IMR-90 (cell line): ENCODE results near the gene LARGE2. TPM values are rescaled to one million over a fixed set of nuclear protein-coding genes. Genes with fewer than 3 reads are reported as not detected.

Source experiments
- ATAC-seq: fragments of 200-7000 bp; cut with Tn5 transposase; 2 replicates; pipeline ENCODE4 v1.9.1; 2020; ENCODE audit warnings: low read depth, mild to moderate bottlenecking, moderate library complexity
- BruUV-seq: library from RNA; stranded (reverse); fragments of 400-500 nt; replicated peaks from 2 replicates; lab custom pipeline; 2021; lab: Mats Ljungman, UMichigan
- CTCF ChIA-PET: fragments of 300-600 bp; formaldehyde crosslinking; extraction: SDS; loops from one replicate; lab custom pipeline; 2021; ENCODE audit warnings: antibody characterized with exemption; lab: Yijun Ruan, JAX
- POLR2A ChIA-PET: fragments of 300-600 bp; sonication (Branson Sonifier 250); formaldehyde crosslinking; loops from one replicate; lab custom pipeline; 2022; ENCODE audit warnings: antibody characterized with exemption; ENCODE audit not compliant: unreplicated experiment; lab: Charles Lee
- DNase-seq: peaks from one replicate; pipeline ENCODE4 v3.0.0; 2013
- H2AFZ ChIP-seq: replicated peaks from 2 replicates; pipeline ENCODE3; 2013; ENCODE audit warnings: low read length, mild to moderate bottlenecking; ENCODE audit not compliant: poor library complexity
- H2AK5ac ChIP-seq: 2 replicates; pipeline ENCODE4 v1.6.1; 2013; ENCODE audit warnings: low read depth, low read length, inconsistent platforms
- H2AK9ac ChIP-seq: replicated peaks from 2 replicates; pipeline ENCODE3; 2013; ENCODE audit warnings: mild to moderate bottlenecking, low read depth, low read length, moderate library complexity; ENCODE audit not compliant: poor library complexity
- H2BK120ac ChIP-seq: 2 replicates; pipeline ENCODE4 v1.6.1; 2013; ENCODE audit warnings: low read depth, low read length, inconsistent platforms
- H2BK15ac ChIP-seq: 3 replicates; pipeline ENCODE4 v1.6.1; 2013; ENCODE audit warnings: low read depth, low read length, inconsistent platforms
- H2BK20ac ChIP-seq: 2 replicates; pipeline ENCODE4 v1.6.1; 2013; ENCODE audit warnings: low read depth, mild to moderate bottlenecking, inconsistent platforms, low read length, moderate library complexity
- H2BK5ac ChIP-seq: 2 replicates; pipeline ENCODE4 v1.6.1; 2013; ENCODE audit warnings: mild to moderate bottlenecking, low read depth, low read length, inconsistent platforms; ENCODE audit not compliant: poor library complexity, severe bottlenecking
- H3K14ac ChIP-seq: replicated peaks from 2 replicates; pipeline ENCODE4 v1.6.1; 2013; ENCODE audit warnings: low read depth, low read length, inconsistent platforms
- H3K18ac ChIP-seq: 2 replicates; pipeline ENCODE4 v1.6.1; 2013; ENCODE audit warnings: low read depth, low read length, control low read depth
- H3K23ac ChIP-seq: 2 replicates; pipeline ENCODE4 v1.6.1; 2013; ENCODE audit warnings: low read depth, low read length, inconsistent platforms
- H3K27ac ChIP-seq: 2 replicates; pipeline ENCODE4 v1.5.1; 2013; ENCODE audit warnings: mild to moderate bottlenecking, control low read depth, low read length; ENCODE audit not compliant: insufficient read depth
- H3K27me3 ChIP-seq: 2 replicates; pipeline ENCODE4 v1.6.1; 2013; ENCODE audit warnings: low read length; ENCODE audit not compliant: control insufficient read depth, insufficient read depth
- H3K36me3 ChIP-seq: 2 replicates; pipeline ENCODE4 v1.6.1; 2013; ENCODE audit warnings: low read length, mixed read lengths; ENCODE audit not compliant: control insufficient read depth, insufficient read depth
- H3K4ac ChIP-seq: 2 replicates; pipeline ENCODE4 v1.6.1; 2013; ENCODE audit warnings: low read depth, low read length, inconsistent platforms
- H3K4me1 ChIP-seq: 2 replicates; pipeline ENCODE4 v1.6.1; 2013; ENCODE audit warnings: low read length, mixed read lengths; ENCODE audit not compliant: control insufficient read depth, insufficient read depth
- H3K4me2 ChIP-seq: 2 replicates; pipeline ENCODE4 v1.6.1; 2013; ENCODE audit warnings: low read depth, mild to moderate bottlenecking, control low read depth, low read length, moderate library complexity
- H3K4me3 ChIP-seq: 2 replicates; pipeline ENCODE4 v1.5.1; 2013; ENCODE audit warnings: low read depth, mild to moderate bottlenecking, control low read depth, low read length, moderate library complexity; ENCODE audit not compliant: insufficient read depth
- H3K56ac ChIP-seq: 2 replicates; pipeline ENCODE4 v1.6.1; 2013; ENCODE audit warnings: low read length, inconsistent platforms; ENCODE audit not compliant: insufficient read depth; ENCODE audit errors: extremely low read depth
- H3K79me1 ChIP-seq, 2 experiments: 2 replicates each; pipeline ENCODE4 v1.6.1; 2013; ENCODE audit warnings: low read length in 2 of 2, inconsistent platforms in 1 of 2, low read depth in 1 of 2
- H3K9ac ChIP-seq: 2 replicates; pipeline ENCODE4 v1.6.1; 2013; ENCODE audit warnings: low read depth, low read length, control low read depth
- H3K9me1 ChIP-seq: 2 replicates; pipeline ENCODE4 v1.6.1; 2013; ENCODE audit warnings: low read length, inconsistent platforms; ENCODE audit not compliant: insufficient read depth
- H3K9me3 ChIP-seq: 2 replicates; pipeline ENCODE4 v1.6.1; 2013; ENCODE audit warnings: low read length; ENCODE audit not compliant: control insufficient read depth, insufficient read depth
- H4K20me1 ChIP-seq: 2 replicates; pipeline ENCODE4 v1.6.1; 2013; ENCODE audit warnings: low read length, inconsistent platforms; ENCODE audit not compliant: insufficient read depth
- H4K5ac ChIP-seq: 2 replicates; pipeline ENCODE4 v1.6.1; 2013; ENCODE audit warnings: mild to moderate bottlenecking, low read depth, low read length, control low read depth
- H4K8ac ChIP-seq, 2 experiments: 2 replicates each; pipeline ENCODE4 v1.6.1; 2013; ENCODE audit warnings: low read depth in 2 of 2, low read length in 2 of 2, control low read depth in 1 of 2, inconsistent platforms in 1 of 2
- H4K91ac ChIP-seq: 2 replicates; pipeline ENCODE4 v1.6.1; 2013; ENCODE audit warnings: low read depth, low read length, inconsistent platforms; ENCODE audit not compliant: insufficient read depth
- CEBPB ChIP-seq: IDR thresholded peaks from 2 replicates; pipeline ENCODE4 v1.6.1; 2012; ENCODE audit warnings: low read depth, low read length, improper control_type of control experiment
- CHD1 ChIP-seq: IDR thresholded peaks from 2 replicates; pipeline ENCODE4 v1.6.1; 2012; ENCODE audit warnings: low read depth, low read length, improper control_type of control experiment
- CTCF ChIP-seq: conservative IDR thresholded peaks from 2 replicates; pipeline ENCODE4 v1.5.1; 2012; ENCODE audit warnings: mild to moderate bottlenecking, low read depth, low read length, improper control_type of control experiment
- ELK1 ChIP-seq: fragments of 150-350 bp; IDR thresholded peaks from 2 replicates; pipeline ENCODE4 v1.6.1; 2016; ENCODE audit warnings: low read depth, mild to moderate bottlenecking, low read length, moderate library complexity, borderline replicate concordance
- FOS ChIP-seq: fragments of 150-350 bp; IDR thresholded peaks from 2 replicates; pipeline ENCODE4 v1.6.1; 2016; ENCODE audit warnings: low read depth, low read length
- MAFK ChIP-seq: IDR thresholded peaks from 2 replicates; pipeline ENCODE4 v1.6.1; 2012; ENCODE audit warnings: low read depth, low read length, improper control_type of control experiment
- USF2 ChIP-seq: fragments of 150-350 bp; IDR thresholded peaks from 2 replicates; pipeline ENCODE4 v1.6.1; 2017; ENCODE audit warnings: mild to moderate bottlenecking, antibody characterized with exemption, low read length, low read depth
- WGBS, 2 experiments: methylation state at CpG; one replicate each; pipeline versions ENCODE4 v1.1.5 to v1.1.7; 2013; ENCODE audit warnings: missing lambda C conversion rate in 2 of 2; ENCODE audit not compliant: insufficient read length in 1 of 2; ENCODE audit errors: extremely low coverage in 2 of 2; 5-methylcytosine and 5-hydroxymethylcytosine counted together
- dilution Hi-C: fragments of 300-500 bp; cut with HindIII; formaldehyde crosslinking; loops from one replicate; pipeline ENCODE4 v1.14.3; 2018; ENCODE audit warnings: low sequenced_read_pairs; ENCODE audit not compliant: unreplicated experiment
- in situ Hi-C: fragments of 300-500 bp; cut with MboI; formaldehyde crosslinking; loops from 3 replicates; pipeline ENCODE4 v1.14.3; 2019; ENCODE audit warnings: low sequenced_read_pairs, inconsistent platforms, mixed read lengths
- intact Hi-C: fragments of 100-400 bp; cut with micrococcal nuclease; formaldehyde crosslinking; loops from 2 replicates; pipeline ENCODE4 v1.10.0; 2022
- polyA plus RNA-seq, 3 experiments: library from polyadenylated mRNA; depleted of rRNA; stranded (reverse); fragments of >200 nt; gene quantifications; 2 replicates each; pipeline ENCODE4 v1.2.3, GENCODE V29; 2012; ENCODE audit warnings: low replicate concordance in 1 of 3
- total RNA-seq: library from RNA; depleted of rRNA; stranded (reverse); fragments of >200 nt; gene quantifications from 2 replicates; pipeline ENCODE4 v1.2.3, GENCODE V29; 2012

Gene LARGE2
- total and polyA plus RNA-seq, 2 of the 4 experiments (the other 2 are of a cell fraction) = 0.03 TPM; not detected in 1

- dilution Hi-C loops = no loop called here
Measured at GRCh38 chr11:45973601-45974000, 51.1 kb downstream of the LARGE2 start.

More at GRCh38 chr11:45973601-45974000, 51.1 kb downstream of the LARGE2 start:
- Histone ChIP-seq H3K79me1 (peaks cover 0 to 7% of the 10 kb centered on the region in 2 experiments; a peak in 1 of 4 replicates), H2AFZ (no peak overlapping the region), H4K20me1 (no peaks in the 10 kb centered on the region), H3K36me3 (peaks cover 17% of the 10 kb centered on the region), H3K18ac (no peak overlapping the region), H3K4me3 (no peak overlapping the region), H4K5ac (no peak overlapping the region), H3K14ac (no peak overlapping the region), H4K8ac (no peak overlapping the region), H2BK5ac (no peak overlapping the region), H2BK120ac (no peak overlapping the region), H3K9me1 (peaks cover 4% of the 10 kb centered on the region), H3K4ac (no peak overlapping the region), H2AK9ac (no peak overlapping the region), H3K4me2 (no peak overlapping the region), H2AK5ac (no peak overlapping the region), H2BK20ac (no peak overlapping the region), H3K27ac (no peak overlapping the region), H3K9me3 (no peaks in the 10 kb centered on the region), H3K23ac (no peak overlapping the region), H4K91ac (no peak overlapping the region), H3K4me1 (peaks cover 2% of the 10 kb centered on the region; the same call in 1 of the 2 replicates), H3K27me3 (no peaks in the 10 kb centered on the region), H3K9ac (no peak overlapping the region), H3K56ac (no peak overlapping the region), H2BK15ac (no peak overlapping the region)
- ATAC-seq (no peak), DNase-seq (no peak)
- POLR2A ChIA-PET = no interaction called here
- 93% methylated on average over 2 of the region's 4 CpGs; no CpG with 5 or more reads in 1 of the 2 experiments for WGBS, 2 experiments
- TF ChIP-seq CHD1 = no peak
- TF ChIP-seq ELK1 = no peak
- no peak for TF ChIP-seq MAFK
- no peak for TF ChIP-seq USF2
- TF ChIP-seq CTCF = no peak
- no peak for TF ChIP-seq FOS
- no peak for TF ChIP-seq CEBPB
- CTCF ChIA-PET = interaction anchor here (1.9 kb wide), 1 partner anchor 8 kb away, joined by 7 read pairs; no protein-coding TSS in a partner anchor
- in situ Hi-C loops = loop anchor here (10.0 kb wide), 1 partner anchor 351 kb away; no protein-coding TSS in a partner anchor
- no TSS peak for BruUV-seq
- intact Hi-C loops = no loop called here
